Lower leg skin (tissue), 3 donors: ENCODE measurements around the gene MED27.

ENCODE experiments used
- CTCF ChIP-seq, 3 donors: fragments of 450-650 bp; IDR thresholded peaks; one replicate each; pipeline ENCODE4 v1.5.1; 2016; ENCODE audit warnings: antibody characterized with exemption in 3 of 3, mild to moderate bottlenecking in 3 of 3, moderate library complexity in 2 of 3
- POLR2A ChIP-seq, 2 donors: fragments of 450-650 bp; IDR thresholded peaks; one replicate each; pipeline ENCODE4 v1.6.1; 2016 to 2017; ENCODE audit warnings: antibody characterized with exemption in 2 of 2, mild to moderate bottlenecking in 1 of 2, moderate library complexity in 1 of 2

GRCh38 chr9:131872702-131873101 is 207.0 kb downstream of the MED27 start:
- no peak for TF ChIP-seq CTCF (IDR thresholded peaks at IDR 0.05)
- TF ChIP-seq POLR2A (IDR thresholded peaks at IDR 0.05): no peak
